ENCODE results near the gene GP1BA. TPM values are rescaled to one million over a fixed set of nuclear protein-coding genes. Genes with fewer than 3 reads are reported as not detected.

The GP1BA gene
- total and polyA plus RNA-seq, 10 of the 15 experiments (the other 5 are each of a cell fraction or from before 2014, with no cell fraction given), result 0.04 to 0.67 (median 0.28) TPM; not detected in 1

GRCh38 chr17:4944554-4945175, 12.6 kb downstream of the GP1BA start (continued):
- TF ChIP-seq, protein P1, sequence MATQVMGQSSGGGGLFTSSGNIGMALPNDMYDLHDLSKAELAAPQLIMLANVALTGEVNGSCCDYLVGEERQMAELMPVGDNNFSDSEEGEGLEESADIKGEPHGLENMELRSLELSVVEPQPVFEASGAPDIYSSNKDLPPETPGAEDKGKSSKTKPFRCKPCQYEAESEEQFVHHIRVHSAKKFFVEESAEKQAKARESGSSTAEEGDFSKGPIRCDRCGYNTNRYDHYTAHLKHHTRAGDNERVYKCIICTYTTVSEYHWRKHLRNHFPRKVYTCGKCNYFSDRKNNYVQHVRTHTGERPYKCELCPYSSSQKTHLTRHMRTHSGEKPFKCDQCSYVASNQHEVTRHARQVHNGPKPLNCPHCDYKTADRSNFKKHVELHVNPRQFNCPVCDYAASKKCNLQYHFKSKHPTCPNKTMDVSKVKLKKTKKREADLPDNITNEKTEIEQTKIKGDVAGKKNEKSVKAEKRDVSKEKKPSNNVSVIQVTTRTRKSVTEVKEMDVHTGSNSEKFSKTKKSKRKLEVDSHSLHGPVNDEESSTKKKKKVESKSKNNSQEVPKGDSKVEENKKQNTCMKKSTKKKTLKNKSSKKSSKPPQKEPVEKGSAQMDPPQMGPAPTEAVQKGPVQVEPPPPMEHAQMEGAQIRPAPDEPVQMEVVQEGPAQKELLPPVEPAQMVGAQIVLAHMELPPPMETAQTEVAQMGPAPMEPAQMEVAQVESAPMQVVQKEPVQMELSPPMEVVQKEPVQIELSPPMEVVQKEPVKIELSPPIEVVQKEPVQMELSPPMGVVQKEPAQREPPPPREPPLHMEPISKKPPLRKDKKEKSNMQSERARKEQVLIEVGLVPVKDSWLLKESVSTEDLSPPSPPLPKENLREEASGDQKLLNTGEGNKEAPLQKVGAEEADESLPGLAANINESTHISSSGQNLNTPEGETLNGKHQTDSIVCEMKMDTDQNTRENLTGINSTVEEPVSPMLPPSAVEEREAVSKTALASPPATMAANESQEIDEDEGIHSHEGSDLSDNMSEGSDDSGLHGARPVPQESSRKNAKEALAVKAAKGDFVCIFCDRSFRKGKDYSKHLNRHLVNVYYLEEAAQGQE (IDR thresholded peaks at IDR 0.05; ENCODE audit: low read depth, low read length), result no peak
- TF ChIP-seq RB1 (IDR thresholded peaks at IDR 0.05; ENCODE audit: borderline replicate concordance) (no peak), PAX8 (IDR thresholded peaks at IDR 0.05) (no peak), SMAD1 (IDR thresholded peaks at IDR 0.05; ENCODE audit: low read depth, partially characterized antibody) (peak; percentile 28), JUND (IDR thresholded peaks at IDR 0.05; ENCODE audit: low read depth, low read length) (no peak), ZNF687 (IDR thresholded peaks at IDR 0.05) (no peak), TAF1 (IDR thresholded peaks at IDR 0.05; ENCODE audit: borderline replicate concordance, low read depth, low read length) (no peak; the same call in 1 of the 2 replicates), ELK1 (IDR thresholded peaks at IDR 0.05; ENCODE audit: low read depth, low read length) (no peak), IKZF2 (IDR thresholded peaks at IDR 0.05) (no peak), RFX5 (IDR thresholded peaks at IDR 0.05; ENCODE audit: low read depth, low read length) (no peak), CEBPB (IDR thresholded peaks at IDR 0.05; ENCODE audit: borderline replicate concordance in 1 of 2, low read depth in 2 of 2, low read length in 2 of 2) (no peak), CBFB (IDR thresholded peaks at IDR 0.05; ENCODE audit: low read depth) (no peak; the same call in 1 of the 2 replicates), TARDBP (IDR thresholded peaks at IDR 0.05; ENCODE audit: borderline replicate concordance) (no peak), SUZ12 (IDR thresholded peaks at IDR 0.05; ENCODE audit: unreplicated experiment) (no peak)
- TF ChIP-seq, protein P2, sequence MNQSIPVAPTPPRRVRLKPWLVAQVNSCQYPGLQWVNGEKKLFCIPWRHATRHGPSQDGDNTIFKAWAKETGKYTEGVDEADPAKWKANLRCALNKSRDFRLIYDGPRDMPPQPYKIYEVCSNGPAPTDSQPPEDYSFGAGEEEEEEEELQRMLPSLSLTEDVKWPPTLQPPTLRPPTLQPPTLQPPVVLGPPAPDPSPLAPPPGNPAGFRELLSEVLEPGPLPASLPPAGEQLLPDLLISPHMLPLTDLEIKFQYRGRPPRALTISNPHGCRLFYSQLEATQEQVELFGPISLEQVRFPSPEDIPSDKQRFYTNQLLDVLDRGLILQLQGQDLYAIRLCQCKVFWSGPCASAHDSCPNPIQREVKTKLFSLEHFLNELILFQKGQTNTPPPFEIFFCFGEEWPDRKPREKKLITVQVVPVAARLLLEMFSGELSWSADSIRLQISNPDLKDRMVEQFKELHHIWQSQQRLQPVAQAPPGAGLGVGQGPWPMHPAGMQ (IDR thresholded peaks at IDR 0.05; ENCODE audit: borderline replicate concordance), result no peak
- TF ChIP-seq, protein P3, sequence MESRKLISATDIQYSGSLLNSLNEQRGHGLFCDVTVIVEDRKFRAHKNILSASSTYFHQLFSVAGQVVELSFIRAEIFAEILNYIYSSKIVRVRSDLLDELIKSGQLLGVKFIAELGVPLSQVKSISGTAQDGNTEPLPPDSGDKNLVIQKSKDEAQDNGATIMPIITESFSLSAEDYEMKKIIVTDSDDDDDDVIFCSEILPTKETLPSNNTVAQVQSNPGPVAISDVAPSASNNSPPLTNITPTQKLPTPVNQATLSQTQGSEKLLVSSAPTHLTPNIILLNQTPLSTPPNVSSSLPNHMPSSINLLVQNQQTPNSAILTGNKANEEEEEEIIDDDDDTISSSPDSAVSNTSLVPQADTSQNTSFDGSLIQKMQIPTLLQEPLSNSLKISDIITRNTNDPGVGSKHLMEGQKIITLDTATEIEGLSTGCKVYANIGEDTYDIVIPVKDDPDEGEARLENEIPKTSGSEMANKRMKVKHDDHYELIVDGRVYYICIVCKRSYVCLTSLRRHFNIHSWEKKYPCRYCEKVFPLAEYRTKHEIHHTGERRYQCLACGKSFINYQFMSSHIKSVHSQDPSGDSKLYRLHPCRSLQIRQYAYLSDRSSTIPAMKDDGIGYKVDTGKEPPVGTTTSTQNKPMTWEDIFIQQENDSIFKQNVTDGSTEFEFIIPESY (IDR thresholded peaks at IDR 0.05), result no peak
